H9 (cell line): ENCODE measurements around the gene TMBIM1. TPM values are rescaled to one million over a fixed set of nuclear protein-coding genes. Genes with fewer than 3 reads are reported as not detected.

Experiments
- DNase-seq: peaks from one replicate; pipeline ENCODE4 v3.0.0-alpha.2; 2017
- H2AFZ ChIP-seq: one replicate; pipeline ENCODE4 v1.6.1; 2013; ENCODE audit warnings: mild to moderate bottlenecking, low read length, control low read depth, moderate library complexity
- H2AK5ac ChIP-seq: 2 replicates; pipeline ENCODE4 v1.6.1; 2013; ENCODE audit warnings: low read length, control low read depth, mixed read lengths; ENCODE audit not compliant: insufficient read length
- H2BK120ac ChIP-seq: one replicate; pipeline ENCODE4 v1.6.1; 2013; ENCODE audit warnings: low read depth, mild to moderate bottlenecking, low read length, control low read depth, inconsistent platforms; ENCODE audit not compliant: poor library complexity, severe bottlenecking
- H2BK12ac ChIP-seq: 2 replicates; pipeline ENCODE4 v1.6.1; 2013; ENCODE audit warnings: low read length, control low read depth, mixed read lengths, low read depth; ENCODE audit not compliant: insufficient read length
- H2BK15ac ChIP-seq: 2 replicates; pipeline ENCODE4 v1.6.1; 2013; ENCODE audit warnings: low read depth, low read length, control low read depth
- H2BK20ac ChIP-seq: one replicate; pipeline ENCODE4 v1.6.1; 2013; ENCODE audit warnings: low read depth, mild to moderate bottlenecking, low read length, control low read depth, inconsistent platforms; ENCODE audit not compliant: poor library complexity, severe bottlenecking
- H2BK5ac ChIP-seq: 2 replicates; pipeline ENCODE4 v1.6.1; 2013; ENCODE audit warnings: low read length, control low read depth, mixed read lengths; ENCODE audit not compliant: insufficient read length
- H3K14ac ChIP-seq: 2 replicates; pipeline ENCODE4 v1.6.1; 2013; ENCODE audit warnings: low read length, control low read depth; ENCODE audit not compliant: insufficient read depth
- H3K18ac ChIP-seq: 2 replicates; pipeline ENCODE4 v1.6.1; 2013; ENCODE audit warnings: low read depth, mild to moderate bottlenecking, mixed read lengths, low read length, control low read depth; ENCODE audit not compliant: insufficient read length
- H3K23ac ChIP-seq: 2 replicates; pipeline ENCODE4 v1.6.1; 2013; ENCODE audit warnings: low read length, control low read depth, mixed read lengths, low read depth; ENCODE audit not compliant: insufficient read length
- H3K23me2 ChIP-seq: 2 replicates; pipeline ENCODE4 v1.6.1; 2013; ENCODE audit warnings: low read depth, mild to moderate bottlenecking, mixed read lengths, low read length, control low read depth; ENCODE audit not compliant: insufficient read length, poor library complexity, severe bottlenecking
- H3K27ac ChIP-seq: 2 replicates; pipeline ENCODE4 v1.5.1; 2013; ENCODE audit warnings: low read length, control low read depth, mixed read lengths, low read depth; ENCODE audit not compliant: insufficient read length
- H3K27me3 ChIP-seq: 2 replicates; pipeline ENCODE4 v1.6.1; 2013; ENCODE audit warnings: low read length, control low read depth, inconsistent platforms; ENCODE audit not compliant: insufficient read depth
- H3K4ac ChIP-seq: 2 replicates; pipeline ENCODE4 v1.6.1; 2013; ENCODE audit warnings: low read depth, mild to moderate bottlenecking, control low read depth, inconsistent platforms, low read length, moderate library complexity
- H3K4me1 ChIP-seq: 2 replicates; pipeline ENCODE4 v1.6.1; 2013; ENCODE audit warnings: low read length, control low read depth, inconsistent platforms; ENCODE audit not compliant: insufficient read depth
- H3K4me2 ChIP-seq: 2 replicates; pipeline ENCODE4 v1.6.1; 2013; ENCODE audit warnings: low read length, control low read depth, mixed read lengths; ENCODE audit not compliant: insufficient read length, insufficient read depth
- H3K56ac ChIP-seq: 2 replicates; pipeline ENCODE4 v1.6.1; 2013; ENCODE audit warnings: low read depth, mild to moderate bottlenecking, mixed read lengths, low read length, control low read depth; ENCODE audit not compliant: insufficient read length
- H3K79me1 ChIP-seq: 2 replicates; pipeline ENCODE4 v1.6.1; 2013; ENCODE audit warnings: low read depth, mild to moderate bottlenecking, moderate library complexity, low read length, control low read depth, inconsistent platforms; ENCODE audit not compliant: insufficient read depth, poor library complexity, severe bottlenecking
- H3K79me2 ChIP-seq: 2 replicates; pipeline ENCODE4 v1.6.1; 2013; ENCODE audit warnings: low read length, control low read depth, inconsistent platforms; ENCODE audit not compliant: insufficient read depth
- H3K9ac ChIP-seq: 2 replicates; pipeline ENCODE4 v1.6.1; 2013; ENCODE audit warnings: low read length, control low read depth, mixed read lengths; ENCODE audit not compliant: insufficient read length; ENCODE audit errors: extremely low read depth
- H3K9me3 ChIP-seq: one replicate; pipeline ENCODE4 v1.6.1; 2013; ENCODE audit warnings: low read depth, low read length, inconsistent platforms; ENCODE audit not compliant: control insufficient read depth
- H3T11ph ChIP-seq: one replicate; pipeline ENCODE4 v1.6.1; 2013; ENCODE audit warnings: mild to moderate bottlenecking, low read length, control low read depth, inconsistent platforms
- H4K20me1 ChIP-seq: one replicate; pipeline ENCODE4 v1.6.1; 2013; ENCODE audit not compliant: control insufficient read depth, insufficient read length, insufficient read depth
- H4K5ac ChIP-seq: 2 replicates; pipeline ENCODE4 v1.6.1; 2013; ENCODE audit warnings: low read depth, mild to moderate bottlenecking, mixed read lengths, low read length, control low read depth; ENCODE audit not compliant: insufficient read length
- H4K8ac ChIP-seq: replicated peaks from 2 replicates; pipeline ENCODE4 v1.6.1; 2013; ENCODE audit warnings: low read length, control low read depth, mixed read lengths, low read depth; ENCODE audit not compliant: insufficient read length
- H4K91ac ChIP-seq: 2 replicates; pipeline ENCODE4 v1.6.1; 2013; ENCODE audit warnings: low read depth, mild to moderate bottlenecking, moderate library complexity, mixed read lengths, low read length, control low read depth; ENCODE audit not compliant: insufficient read length
- H3K27ac Mint-ChIP-seq, 3 experiments: 2 replicates in 2 of 3; 3 replicates in 1 of 3; pipeline ENCODE4 v1.8.0; 2020 to 2021; ENCODE audit warnings: mixed read lengths in 3 of 3, mild to moderate bottlenecking in 1 of 3, moderate library complexity in 1 of 3
- H3K27me3 Mint-ChIP-seq: 2 replicates; pipeline ENCODE4 v1.8.0; 2021; ENCODE audit warnings: low read depth, mild to moderate bottlenecking, moderate library complexity, mixed read lengths
- H3K36me3 Mint-ChIP-seq, 3 experiments: 2 replicates in 2 of 3; 3 replicates in 1 of 3; pipeline ENCODE4 v1.8.0; 2020 to 2021; ENCODE audit warnings: low read depth in 3 of 3, mixed read lengths in 3 of 3; ENCODE audit not compliant: insufficient read depth in 1 of 3
- H3K4me1 Mint-ChIP-seq, 2 experiments: 2 replicates each; pipeline ENCODE4 v1.8.0; 2020; ENCODE audit warnings: mixed read lengths in 2 of 2
- H3K4me3 Mint-ChIP-seq, 2 experiments: 2 replicates in 1 of 2; 3 replicates in 1 of 2; pipeline ENCODE4 v1.8.0; 2020 to 2021; ENCODE audit warnings: mild to moderate bottlenecking in 2 of 2, mixed read lengths in 2 of 2, moderate library complexity in 1 of 2
- H3K9me3 Mint-ChIP-seq, 2 experiments: 2 replicates in 1 of 2; 3 replicates in 1 of 2; pipeline ENCODE4 v1.8.0; 2020; ENCODE audit warnings: mild to moderate bottlenecking in 2 of 2, mixed read lengths in 2 of 2, moderate library complexity in 1 of 2
- CTCF ChIP-seq: fragments of 200-600 bp; sonication (generic); conservative IDR thresholded peaks from 3 replicates; pipeline ENCODE4 v1.8.0; 2021; ENCODE audit warnings: antibody characterized with exemption, mild to moderate bottlenecking
- WGBS: extraction: QIAGEN DNeasy Blood & Tissue Kit; methylation state at CpG from one replicate; pipeline ENCODE4 v1.1.7; 2013; ENCODE audit warnings: missing lambda C conversion rate, low lambda C conversion rate, mixed read lengths; ENCODE audit not compliant: insufficient read length; ENCODE audit errors: extremely low coverage; 5-methylcytosine and 5-hydroxymethylcytosine counted together
- total RNA-seq: library from RNA; stranded (reverse); gene quantifications from 2 replicates; pipeline ENCODE4 v1.2.1, GENCODE V29; 2021

The TMBIM1 gene
- total RNA-seq, 1 experiment from 2014 or later: 17.4 TPM

- no peak overlapping the region; a peak in 1 of 5 replicates for H3K4me3 Mint-ChIP-seq
- H3K9me3 Mint-ChIP-seq: no peaks in the 10 kb centered on the region; a peak in 1 of 5 replicates
- H2BK15ac ChIP-seq: no peak overlapping the region
- no peak overlapping the region for H2AK5ac ChIP-seq
- no peak for DNase-seq
- H2BK5ac ChIP-seq: no peak overlapping the region
- no peaks in the 10 kb centered on the region for H3K27me3 ChIP-seq
- H3K4ac ChIP-seq: no peak overlapping the region
- H3K9ac ChIP-seq: no peak overlapping the region
- no peaks in the 10 kb centered on the region for H3K79me2 ChIP-seq
- peak overlapping the region in 2 of 3 experiments; percentile 52 to 53; a peak in 3 of 7 replicates for H3K27ac Mint-ChIP-seq
- H2BK20ac ChIP-seq: no peak overlapping the region
- H2BK120ac ChIP-seq: no peak overlapping the region
- no peak for TF ChIP-seq CTCF
- no peak overlapping the region for H2AFZ ChIP-seq
- no peak overlapping the region for H3K18ac ChIP-seq
- no peak overlapping the region for H3K4me2 ChIP-seq
- H3K9me3 ChIP-seq: no peaks in the 10 kb centered on the region
- H3K27me3 Mint-ChIP-seq: no peaks in the 10 kb centered on the region
- no peak overlapping the region for H3K27ac ChIP-seq
- H3K14ac ChIP-seq: no peak overlapping the region
- H2BK12ac ChIP-seq: no peak overlapping the region
- no peak overlapping the region for H4K5ac ChIP-seq
- H3K23me2 ChIP-seq: no peaks in the 10 kb centered on the region
- H3K79me1 ChIP-seq: no peaks in the 10 kb centered on the region
- WGBS: no CpG with 5 or more reads among the region's 3 CpGs
- no peak overlapping the region for H3K56ac ChIP-seq
- H4K20me1 ChIP-seq: no peaks in the 10 kb centered on the region
- H3T11ph ChIP-seq: no peak overlapping the region
- no peak overlapping the region for H4K8ac ChIP-seq
- no peak overlapping the region for H3K23ac ChIP-seq
- no peaks in the 10 kb centered on the region; the same call in 1 of the 2 replicates for H3K4me1 ChIP-seq
- H3K36me3 Mint-ChIP-seq: peaks cover 2 to 25% (median 21%) of the 10 kb centered on the region in 3 experiments
- H3K4me1 Mint-ChIP-seq: peaks cover 6 to 7% of the 10 kb centered on the region in 2 experiments
- no peak overlapping the region for H4K91ac ChIP-seq
Observed at GRCh38 chr2:218281449-218281848, 10.9 kb downstream of the TMBIM1 start.
